Measurements from ENCODE around the gene PRKCSH.

DNA sequence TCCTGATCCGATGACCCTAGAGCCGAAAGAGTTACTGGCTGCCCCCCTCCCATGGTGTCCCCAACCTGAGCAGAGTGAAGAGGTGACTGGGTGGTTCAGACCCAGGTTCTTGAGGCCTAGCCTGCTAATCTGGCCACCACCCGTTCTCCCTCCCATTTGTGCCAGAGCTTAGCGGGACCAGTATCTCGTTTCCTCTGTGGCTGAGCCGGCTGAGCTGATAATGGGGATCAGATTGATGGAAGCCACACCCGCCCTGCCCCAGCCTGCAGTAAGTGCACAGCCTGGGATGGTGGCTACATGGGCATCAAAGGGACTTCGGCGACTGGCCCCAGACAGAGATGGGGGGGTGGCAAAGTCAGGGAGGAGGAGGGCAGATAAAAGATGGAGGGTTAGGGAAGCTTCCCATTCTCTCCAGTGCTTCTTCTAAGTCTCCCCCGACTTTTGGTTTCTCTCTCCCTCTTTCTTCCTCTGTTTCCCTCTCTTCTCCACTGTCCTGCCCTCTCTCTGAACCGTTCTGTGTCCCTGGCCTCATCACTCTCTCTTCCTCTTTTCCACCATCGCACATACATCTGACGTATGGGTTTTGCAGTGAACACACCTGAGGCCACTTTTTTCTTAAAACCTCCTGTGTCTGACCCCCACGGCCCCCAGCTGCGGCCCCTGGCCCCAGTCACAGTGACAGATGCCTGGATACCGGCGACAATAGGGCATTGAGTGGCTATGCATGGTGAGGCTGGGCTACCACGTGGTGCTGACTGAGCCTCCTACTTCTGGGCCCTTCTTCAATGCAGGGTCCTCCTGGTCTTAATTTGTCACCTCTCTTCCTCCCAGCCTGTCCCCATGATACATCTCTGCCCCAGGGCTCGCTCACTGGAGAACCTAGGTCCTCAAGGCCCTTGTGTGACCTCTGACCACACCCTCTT lies 43.0 kb downstream of the PRKCSH start:
- TF ChIP-seq, protein P1, sequence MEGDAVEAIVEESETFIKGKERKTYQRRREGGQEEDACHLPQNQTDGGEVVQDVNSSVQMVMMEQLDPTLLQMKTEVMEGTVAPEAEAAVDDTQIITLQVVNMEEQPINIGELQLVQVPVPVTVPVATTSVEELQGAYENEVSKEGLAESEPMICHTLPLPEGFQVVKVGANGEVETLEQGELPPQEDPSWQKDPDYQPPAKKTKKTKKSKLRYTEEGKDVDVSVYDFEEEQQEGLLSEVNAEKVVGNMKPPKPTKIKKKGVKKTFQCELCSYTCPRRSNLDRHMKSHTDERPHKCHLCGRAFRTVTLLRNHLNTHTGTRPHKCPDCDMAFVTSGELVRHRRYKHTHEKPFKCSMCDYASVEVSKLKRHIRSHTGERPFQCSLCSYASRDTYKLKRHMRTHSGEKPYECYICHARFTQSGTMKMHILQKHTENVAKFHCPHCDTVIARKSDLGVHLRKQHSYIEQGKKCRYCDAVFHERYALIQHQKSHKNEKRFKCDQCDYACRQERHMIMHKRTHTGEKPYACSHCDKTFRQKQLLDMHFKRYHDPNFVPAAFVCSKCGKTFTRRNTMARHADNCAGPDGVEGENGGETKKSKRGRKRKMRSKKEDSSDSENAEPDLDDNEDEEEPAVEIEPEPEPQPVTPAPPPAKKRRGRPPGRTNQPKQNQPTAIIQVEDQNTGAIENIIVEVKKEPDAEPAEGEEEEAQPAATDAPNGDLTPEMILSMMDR (conservative IDR thresholded peaks at IDR 0.05), result no peak
- no peak for TF ChIP-seq EZH2 (IDR thresholded peaks at IDR 0.05; ENCODE audit: low read depth)

Measured in PC-9 (cell line).